ENCODE data around the gene NSMCE1. TPM values are rescaled to one million over a fixed set of nuclear protein-coding genes. Genes with fewer than 3 reads are reported as not detected.
A peak's percentile ranks its signal among the peaks of the same experiment; 100 is the strongest.
"Not testable (repeated sequence)": the region's sequence is repeated elsewhere in the genome, so short reads cannot be mapped to it uniquely, and the experiment has no call there.

The NSMCE1 gene
- total RNA-seq, 1 experiment from 2014 or later = 85.5 TPM

DNA sequence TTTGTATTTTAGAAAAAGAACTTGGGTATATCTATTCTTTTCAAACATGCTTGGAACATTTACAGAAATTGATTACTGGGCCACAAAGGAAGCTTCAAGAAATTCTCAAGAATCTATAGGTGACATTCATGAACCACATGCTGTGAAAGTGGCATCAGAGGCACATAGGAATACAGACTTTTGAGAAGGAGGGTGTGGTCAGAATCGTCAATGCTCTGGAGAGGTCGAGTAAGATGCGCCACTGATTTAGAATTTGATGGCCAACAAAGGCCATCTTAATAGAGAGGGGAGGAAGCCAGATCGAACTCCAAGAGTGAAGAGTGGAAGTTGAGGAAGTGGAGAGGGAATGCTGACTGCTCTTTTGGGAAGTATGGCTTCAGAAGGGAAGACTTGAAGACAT is 3.5 kb upstream of the NSMCE1 start:
- DNase-seq (ENCODE audit: low read depth) = no peak

GRCh38 chr16:27270349-27270748 is 1.8 kb upstream of the NSMCE1 start:
- no peak for DNase-seq (ENCODE audit: low read depth)

DNA sequence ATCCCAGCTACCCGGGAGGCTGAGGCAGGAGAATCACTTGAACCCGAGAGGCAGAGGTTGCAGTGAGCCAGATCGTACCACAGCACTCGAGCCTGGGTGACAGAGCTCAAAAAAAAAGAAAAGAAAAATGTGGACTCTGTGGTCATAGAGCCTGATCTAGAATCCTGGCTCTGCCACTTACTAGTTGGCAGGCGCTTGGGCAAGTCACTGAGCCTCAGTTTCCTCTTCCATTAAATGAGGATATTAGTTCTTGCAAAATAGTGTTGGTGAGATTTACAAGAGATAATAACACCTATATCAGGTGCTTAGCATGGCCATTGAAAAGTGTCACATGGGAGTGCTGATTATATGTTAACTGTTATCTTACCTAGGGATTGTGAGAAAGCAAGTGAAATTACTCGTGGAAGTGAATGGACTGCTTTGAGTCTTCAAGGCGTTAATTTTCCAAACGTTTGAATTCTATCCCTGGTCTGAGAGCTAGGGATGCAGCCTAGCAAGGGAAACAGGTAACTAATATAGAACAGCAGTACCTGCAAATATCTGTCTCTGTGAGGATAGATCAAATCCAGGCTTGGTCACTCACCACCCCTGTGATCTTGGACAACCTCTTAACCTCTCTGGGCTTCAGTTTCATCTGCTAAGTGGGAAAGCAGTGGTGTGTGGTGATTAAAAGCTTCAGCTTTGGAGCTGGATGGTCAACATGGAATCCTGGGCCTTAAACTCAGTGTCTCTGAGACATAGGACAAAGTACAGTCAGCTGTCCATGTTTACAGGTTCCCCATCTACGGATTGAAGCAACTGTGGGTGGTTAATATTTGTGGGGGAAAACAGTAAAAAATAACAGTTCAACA is 953 bp upstream of the NSMCE1 start:
- no peak for DNase-seq (ENCODE audit: low read depth)

GRCh38 chr16:27267037-27267677 is 1.4 kb downstream of the NSMCE1 start:
- no peak for DNase-seq (ENCODE audit: low read depth)

GRCh38 chr16:27265982-27266381 is 2.6 kb downstream of the NSMCE1 start:
- DNase-seq (ENCODE audit: low read depth) = no peak

GRCh38 chr16:27264151-27264550 is 4.4 kb downstream of the NSMCE1 start:
- DNase-seq (ENCODE audit: low read depth) = peak; percentile 52

GRCh38 chr16:27262904-27263423 is 5.6 kb downstream of the NSMCE1 start:
- DNase-seq (ENCODE audit: low read depth) = not testable (repeated sequence)

DNA sequence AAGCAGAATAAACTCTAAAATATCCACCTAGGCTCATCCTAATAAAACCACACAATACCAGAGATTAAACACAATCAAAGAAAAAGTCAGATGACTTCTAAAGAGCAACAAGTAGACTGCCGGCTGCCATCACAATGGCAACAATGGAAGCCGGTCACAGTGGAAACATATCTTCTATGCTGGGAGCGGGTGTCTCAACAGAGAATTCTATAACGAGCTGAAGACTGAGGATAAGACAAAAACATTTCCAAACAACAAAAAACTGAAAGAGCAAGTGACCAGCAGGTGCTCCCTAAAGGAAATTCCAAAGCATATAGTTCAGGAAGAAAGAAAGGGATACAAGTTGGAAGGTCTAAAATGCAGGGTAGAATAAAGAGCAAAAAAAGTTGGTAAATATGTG is 8.9 kb downstream of the NSMCE1 start:
- DNase-seq (ENCODE audit: low read depth) = no peak

- peak; percentile 50 for DNase-seq (ENCODE audit: low read depth)
These were observed 10.3 kb downstream of the NSMCE1 start for GRCh38 chr16:27258241-27258734.

DNA sequence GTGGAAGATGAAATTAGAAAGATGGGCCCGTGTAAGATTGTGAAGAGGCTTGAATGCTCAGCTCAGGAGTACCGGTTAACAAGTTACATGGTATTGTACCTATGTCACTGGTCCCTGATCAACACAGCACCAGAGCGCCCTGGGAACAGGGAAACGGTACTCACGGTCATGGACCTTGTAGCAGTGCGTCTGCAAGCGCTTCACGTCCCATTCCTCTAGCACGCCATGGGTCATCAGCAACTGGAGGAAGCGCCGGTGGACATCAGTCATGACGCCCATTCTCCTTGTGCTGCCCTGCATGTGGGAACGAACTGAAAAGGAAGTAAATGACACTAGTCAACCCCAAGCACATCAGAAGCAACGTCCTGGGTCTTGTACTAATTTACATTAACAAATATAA is 11.3 kb downstream of the NSMCE1 start:
- DNase-seq (ENCODE audit: low read depth) = no peak

DNA sequence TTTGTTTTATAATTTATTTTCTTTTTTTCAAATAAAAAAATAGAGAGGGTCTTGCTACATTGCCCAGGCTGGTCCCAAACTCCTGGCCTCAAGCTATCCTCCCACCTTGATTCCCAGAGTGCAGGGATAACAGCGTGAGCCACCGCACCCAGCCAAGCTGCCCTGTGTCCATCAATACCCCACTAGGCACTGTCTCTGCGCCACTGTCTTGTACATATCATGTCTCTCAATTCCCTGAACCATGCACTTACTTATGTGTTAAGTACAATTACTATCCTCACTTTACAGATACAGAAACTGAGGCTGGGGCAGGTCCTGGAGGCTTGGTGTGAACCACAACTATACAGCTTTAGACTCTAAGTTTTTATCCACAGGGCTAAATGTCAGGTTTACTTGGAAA is 11.7 kb downstream of the NSMCE1 start:
- no peak for DNase-seq (ENCODE audit: low read depth)

DNA sequence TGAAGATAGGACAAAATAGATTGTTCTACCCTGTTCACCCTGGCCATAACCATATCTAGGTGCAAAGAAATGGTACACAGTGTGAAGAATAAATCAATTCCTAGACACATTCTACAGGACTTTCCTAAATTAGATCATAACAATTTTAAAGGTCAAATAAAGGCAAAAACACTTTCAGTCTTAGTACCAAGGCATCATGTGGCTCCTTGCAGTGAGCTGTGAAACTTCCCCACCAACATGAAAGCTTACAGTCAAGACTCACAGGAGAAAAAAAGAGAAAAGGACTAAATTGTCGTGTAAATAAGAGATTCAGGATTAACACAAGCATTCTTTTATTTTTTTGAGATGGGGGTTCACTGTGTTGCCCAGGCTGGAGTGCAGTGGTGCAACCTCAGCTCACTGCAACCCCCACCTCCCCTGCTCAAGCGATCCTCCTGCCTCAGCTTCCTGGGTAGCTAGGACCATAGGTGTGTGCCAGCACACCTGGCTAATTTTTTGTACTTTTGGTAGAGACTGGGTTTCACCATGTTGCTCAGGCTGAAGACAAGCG is 14.2 kb downstream of the NSMCE1 start:
- DNase-seq (ENCODE audit: low read depth) = no peak

DNA sequence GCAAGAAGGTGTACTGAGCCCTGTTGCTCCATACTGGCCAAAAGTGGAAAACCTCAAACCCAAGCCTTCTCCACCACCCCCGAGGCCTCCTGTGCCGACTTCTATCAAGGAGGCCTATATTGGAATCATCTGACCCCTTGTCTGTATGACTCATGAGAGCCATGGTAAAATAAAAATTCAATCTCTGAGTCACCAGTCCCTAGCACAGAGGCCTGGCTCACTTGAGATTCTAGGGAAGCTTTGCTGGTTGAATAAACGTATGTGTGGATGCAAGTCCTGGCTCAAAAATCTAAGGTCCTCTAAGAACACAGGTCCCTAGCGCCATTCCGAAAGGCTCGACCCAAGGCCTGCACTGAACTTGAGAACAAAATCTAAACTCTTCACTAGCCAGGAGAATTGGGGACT is 15.0 kb downstream of the NSMCE1 start:
- peak; percentile 91 for DNase-seq (ENCODE audit: low read depth)

GRCh38 chr16:27252206-27252585 is 16.4 kb downstream of the NSMCE1 start:
- DNase-seq (ENCODE audit: low read depth) = no peak

DNA sequence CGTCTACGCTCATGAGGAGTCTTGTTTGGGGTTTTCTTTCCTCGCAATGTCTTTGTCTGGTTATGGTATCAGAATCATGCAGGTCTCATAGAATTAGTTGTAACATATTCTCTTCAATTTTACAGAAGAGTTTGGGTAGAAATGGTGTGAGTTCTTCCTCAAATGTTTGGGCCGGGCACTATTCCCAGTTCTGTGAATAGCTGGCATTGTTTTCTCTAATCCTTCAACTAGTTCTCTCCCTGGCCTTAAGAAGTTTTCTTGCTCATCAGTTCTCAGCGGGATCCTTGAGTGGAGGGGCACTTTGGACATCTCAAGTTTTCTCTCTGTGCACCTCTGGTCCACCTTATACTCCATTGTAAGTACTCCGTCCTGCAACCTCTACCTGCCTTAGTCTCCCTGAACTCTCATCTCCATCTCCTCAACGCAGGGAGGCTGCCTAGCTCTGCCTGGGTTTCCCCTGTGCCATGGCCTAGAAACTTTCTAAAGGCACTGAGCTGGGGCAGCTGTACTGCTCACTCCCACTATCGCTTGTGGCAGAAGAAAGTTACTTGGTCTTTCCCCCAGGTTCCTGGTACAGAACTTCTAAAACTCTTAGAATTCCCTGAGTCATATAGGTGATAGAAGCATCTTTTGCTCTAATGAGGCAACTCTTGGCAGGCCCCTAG is 16.9 kb downstream of the NSMCE1 start:
- DNase-seq (ENCODE audit: low read depth) = no peak

GRCh38 chr16:27248886-27249285 is 19.7 kb downstream of the NSMCE1 start:
- DNase-seq (ENCODE audit: low read depth) = not testable (repeated sequence)

DNA sequence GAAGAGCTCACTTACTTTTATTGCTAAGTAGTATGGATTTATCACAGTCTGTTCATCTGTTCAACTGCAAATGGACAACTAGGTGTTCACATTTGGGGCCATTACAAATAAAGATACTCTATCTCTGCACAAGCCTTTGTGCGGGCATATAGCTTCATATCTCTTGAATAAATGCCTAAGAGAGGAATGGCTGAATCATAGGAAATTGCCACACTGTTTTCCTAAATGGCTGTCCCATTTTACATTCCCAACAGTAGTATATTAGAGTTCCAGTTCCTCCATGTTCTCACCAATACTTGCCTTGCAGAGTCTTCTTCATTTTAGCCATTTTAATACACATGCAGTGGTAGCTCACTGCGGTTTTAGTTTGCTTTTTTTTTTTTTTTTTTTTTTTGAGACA is 20.5 kb downstream of the NSMCE1 start:
- no peak for DNase-seq (ENCODE audit: low read depth)

- not testable (repeated sequence) for DNase-seq (ENCODE audit: low read depth)
These were observed 21.5 kb downstream of the NSMCE1 start for GRCh38 chr16:27247076-27247475.

DNA sequence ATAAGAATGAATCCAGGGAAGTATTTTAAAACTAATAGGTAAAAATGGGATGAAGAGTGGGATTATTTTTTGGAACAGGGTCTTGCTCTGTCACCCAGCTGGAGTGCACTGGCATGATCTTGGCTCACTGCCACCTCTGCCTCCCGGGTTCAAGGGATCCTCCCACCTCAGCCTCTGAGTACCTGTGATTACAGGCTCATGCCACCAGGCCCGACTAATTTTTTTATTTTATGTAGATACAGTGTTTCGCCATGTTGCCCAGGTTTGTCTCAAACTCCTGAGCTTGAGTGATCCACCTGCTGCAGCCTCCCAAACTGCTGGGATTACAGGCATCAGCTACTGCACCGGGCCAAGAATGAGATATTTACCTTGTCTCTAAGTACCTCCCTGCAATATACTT is 22.1 kb downstream of the NSMCE1 start:
- DNase-seq (ENCODE audit: low read depth) = no peak

GRCh38 chr16:27245276-27246172 is 23.0 kb downstream of the NSMCE1 start:
- peak; percentile 15 for DNase-seq (ENCODE audit: low read depth)

- DNase-seq (ENCODE audit: low read depth) = no peak
These were observed 24.2 kb downstream of the NSMCE1 start for GRCh38 chr16:27244363-27244755.
